ENCODE results near the gene SPTBN2. TPM values are rescaled to one million over a fixed set of nuclear protein-coding genes. Genes with fewer than 3 reads are reported as not detected.

The SPTBN2 gene
- total RNA-seq, 4 donors from 2014 or later, result under 0.01 to 31.0 (median 1.6) TPM

GRCh38 chr11:66744485-66745355, 15.7 kb upstream of the SPTBN2 start:
- H3K27ac ChIP-seq, result peak overlapping the region; percentile 73 to 82
- TF ChIP-seq CTCF (IDR thresholded peaks at IDR 0.05) (no peak), POLR2A (IDR thresholded peaks at IDR 0.05) (peak; percentile 40 to 79)

GRCh38 chr11:66743271-66743968, 14.4 kb upstream of the SPTBN2 start:
- H3K4me3 ChIP-seq, result peak overlapping the region in 1 of 2 donors; percentile 91
- TF ChIP-seq POLR2A (IDR thresholded peaks at IDR 0.05), result no peak
- TF ChIP-seq CTCF (IDR thresholded peaks at IDR 0.05), result no peak
- H3K27ac ChIP-seq, result no peak overlapping the region
- peaks cover 0 to 6% of the 10 kb centered on the region in 2 donors for H3K4me1 ChIP-seq
- no peaks in the 10 kb centered on the region for H3K9me3 ChIP-seq
- intact Hi-C loops (cut with DNase I; ENCODE audit: low total_unique reads), result no loop called here
- DNase-seq, result no peak
- H3K27me3 ChIP-seq, result no peaks in the 10 kb centered on the region
- no peaks in the 10 kb centered on the region for H3K36me3 ChIP-seq

More at GRCh38 chr11:66744485-66745355, 15.7 kb upstream of the SPTBN2 start:
- peak; percentile 73 to 84 for DNase-seq
- peak overlapping the region; percentile 83 to 91 for H3K4me3 ChIP-seq
- intact Hi-C loops (cut with DNase I; ENCODE audit: low total_unique reads), result no loop called here
- peaks cover 0 to 6% of the 10 kb centered on the region in 2 donors for H3K4me1 ChIP-seq
- no peaks in the 10 kb centered on the region for H3K27me3 ChIP-seq
- no peaks in the 10 kb centered on the region for H3K36me3 ChIP-seq
- no peaks in the 10 kb centered on the region for H3K9me3 ChIP-seq

GRCh38 chr11:66741153-66741552, 12.1 kb upstream of the SPTBN2 start:
- no peak overlapping the region for H3K4me3 ChIP-seq
- intact Hi-C loops (cut with DNase I; ENCODE audit: low total_unique reads), result no loop called here
- no peaks in the 10 kb centered on the region for H3K9me3 ChIP-seq
- no peak for DNase-seq
- H3K27ac ChIP-seq, result no peak overlapping the region
- H3K4me1 ChIP-seq, result peaks cover 0 to 6% of the 10 kb centered on the region in 2 donors
- H3K27me3 ChIP-seq, result no peaks in the 10 kb centered on the region
- no peaks in the 10 kb centered on the region for H3K36me3 ChIP-seq
- TF ChIP-seq POLR2A (IDR thresholded peaks at IDR 0.05) (no peak), CTCF (IDR thresholded peaks at IDR 0.05) (no peak)

- no peak overlapping the region for H3K27ac ChIP-seq
- no peaks in the 10 kb centered on the region for H3K27me3 ChIP-seq
- intact Hi-C loops (cut with DNase I; ENCODE audit: low total_unique reads), result no loop called here
- no peak for TF ChIP-seq CTCF (IDR thresholded peaks at IDR 0.05)
- no peak for TF ChIP-seq POLR2A (IDR thresholded peaks at IDR 0.05)
- no peaks in the 10 kb centered on the region for H3K4me1 ChIP-seq
- no peak for DNase-seq
- H3K9me3 ChIP-seq, result no peaks in the 10 kb centered on the region
- H3K4me3 ChIP-seq, result no peak overlapping the region
- H3K36me3 ChIP-seq, result no peaks in the 10 kb centered on the region
Observed at GRCh38 chr11:66739983-66740382, 11.0 kb upstream of the SPTBN2 start.

- DNase-seq, result no peak
- no peaks in the 10 kb centered on the region for H3K27me3 ChIP-seq
- H3K9me3 ChIP-seq, result no peaks in the 10 kb centered on the region
- H3K27ac ChIP-seq, result no peak overlapping the region
- TF ChIP-seq POLR2A (IDR thresholded peaks at IDR 0.05) (no peak), CTCF (IDR thresholded peaks at IDR 0.05) (no peak)
- intact Hi-C loops (cut with DNase I; ENCODE audit: low total_unique reads), result no loop called here
- H3K4me1 ChIP-seq, result no peaks in the 10 kb centered on the region
- no peak overlapping the region for H3K4me3 ChIP-seq
- H3K36me3 ChIP-seq, result no peaks in the 10 kb centered on the region
Observed at GRCh38 chr11:66734215-66734614, 5.2 kb upstream of the SPTBN2 start.

Data from uterus (tissue), 4 donors.